A673 (cell line): ENCODE measurements around the gene GMPPA.

ENCODE experiments used
- EZH2 ChIP-seq: fragments of 200-600 bp; sonication (generic); IDR thresholded peaks from 2 replicates; pipeline ENCODE4 v1.6.1; 2017; ENCODE audit warnings: borderline replicate concordance, low read depth, mild to moderate bottlenecking, mixed read lengths, antibody characterized with exemption, low read length; ENCODE audit not compliant: poor library complexity, severe bottlenecking
- TF ChIP-seq, protein P1 (sequence below): fragments of 300-800, 200-600 bp; sonication (generic); conservative IDR thresholded peaks from 2 replicates; pipeline ENCODE4 v1.5.1; 2017; ENCODE audit warnings: low read depth, mild to moderate bottlenecking, antibody characterized with exemption, low read length, moderate library complexity, mixed read lengths

DNA sequence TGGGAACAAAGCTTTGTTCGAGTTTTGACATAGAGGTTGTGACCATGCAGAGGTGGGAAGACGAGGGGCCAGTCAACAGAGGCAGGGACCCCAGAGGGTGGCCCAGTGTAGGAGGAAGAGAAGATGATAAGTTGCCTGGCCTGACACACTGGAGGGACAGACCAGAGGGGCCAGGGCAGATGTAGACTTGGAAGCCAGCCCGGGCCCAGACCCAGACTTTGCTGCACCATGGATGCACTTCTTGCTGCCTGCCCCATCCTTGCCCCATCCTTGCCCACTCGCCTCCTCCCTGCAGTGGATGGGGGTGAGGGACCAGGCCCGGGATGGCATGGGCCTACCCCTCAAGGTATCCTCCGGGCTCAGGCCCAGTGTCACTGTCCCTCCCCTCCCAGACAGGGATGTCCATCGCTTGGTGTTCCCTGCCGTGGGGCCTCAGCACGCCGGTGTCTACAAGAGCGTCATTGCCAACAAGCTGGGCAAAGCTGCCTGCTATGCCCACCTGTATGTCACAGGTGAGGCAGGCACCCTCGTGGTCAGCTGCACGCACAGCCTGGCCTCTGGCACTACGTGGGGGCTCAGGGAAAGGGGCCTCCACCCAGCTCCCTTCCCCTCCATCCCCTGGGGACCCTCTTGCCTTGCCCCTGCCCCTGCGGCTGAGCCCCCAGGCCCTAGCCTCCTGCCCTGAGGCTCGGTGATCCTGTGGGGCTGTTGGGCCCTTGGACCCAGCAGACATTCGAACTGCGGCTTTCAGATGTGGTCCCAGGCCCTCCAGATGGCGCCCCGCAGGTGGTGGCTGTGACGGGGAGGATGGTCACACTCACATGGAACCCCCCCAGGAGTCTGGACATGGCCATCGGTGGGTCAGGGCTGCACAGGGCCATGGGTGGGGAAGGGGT, 27.0 kb upstream of the GMPPA start:
- TF ChIP-seq, protein P1, sequence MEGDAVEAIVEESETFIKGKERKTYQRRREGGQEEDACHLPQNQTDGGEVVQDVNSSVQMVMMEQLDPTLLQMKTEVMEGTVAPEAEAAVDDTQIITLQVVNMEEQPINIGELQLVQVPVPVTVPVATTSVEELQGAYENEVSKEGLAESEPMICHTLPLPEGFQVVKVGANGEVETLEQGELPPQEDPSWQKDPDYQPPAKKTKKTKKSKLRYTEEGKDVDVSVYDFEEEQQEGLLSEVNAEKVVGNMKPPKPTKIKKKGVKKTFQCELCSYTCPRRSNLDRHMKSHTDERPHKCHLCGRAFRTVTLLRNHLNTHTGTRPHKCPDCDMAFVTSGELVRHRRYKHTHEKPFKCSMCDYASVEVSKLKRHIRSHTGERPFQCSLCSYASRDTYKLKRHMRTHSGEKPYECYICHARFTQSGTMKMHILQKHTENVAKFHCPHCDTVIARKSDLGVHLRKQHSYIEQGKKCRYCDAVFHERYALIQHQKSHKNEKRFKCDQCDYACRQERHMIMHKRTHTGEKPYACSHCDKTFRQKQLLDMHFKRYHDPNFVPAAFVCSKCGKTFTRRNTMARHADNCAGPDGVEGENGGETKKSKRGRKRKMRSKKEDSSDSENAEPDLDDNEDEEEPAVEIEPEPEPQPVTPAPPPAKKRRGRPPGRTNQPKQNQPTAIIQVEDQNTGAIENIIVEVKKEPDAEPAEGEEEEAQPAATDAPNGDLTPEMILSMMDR = no peak
- TF ChIP-seq EZH2 = no peak
